Stimulated activated naive B cell treated with anti-CD40 and anti-IgM and Interleukin-4, amounts not matched to agents 10 μg/mL and 1 μg/mL and 100 μg/mL, for 72 hours (primary cell): ENCODE measurements around the gene GRK5.

ENCODE experiments used
- ATAC-seq, 2 donors: fragments of 150-1000 bp; cut with Tn5 transposase; replicated peaks; 2 replicates each; pipeline ENCODE4 v1.10.0; 2021; ENCODE audit warnings: moderate library complexity in 1 of 2
- DNase-seq: peaks from one replicate; pipeline ENCODE4 v3.0.0; 2021
- H3K27ac Mint-ChIP-seq: one replicate; pipeline ENCODE4 v1.8.0; 2022; ENCODE audit warnings: mild to moderate bottlenecking, mixed read lengths
- H3K27me3 Mint-ChIP-seq, 2 donors: one replicate each; pipeline ENCODE4 v1.8.0; 2022; ENCODE audit warnings: mixed read lengths in 2 of 2
- H3K36me3 Mint-ChIP-seq, 2 donors: one replicate each; pipeline ENCODE4 v1.8.0; 2022; ENCODE audit warnings: mixed read lengths in 2 of 2, mild to moderate bottlenecking in 1 of 2
- H3K4me1 Mint-ChIP-seq, 2 donors: one replicate each; pipeline ENCODE4 v1.8.0; 2022; ENCODE audit warnings: mixed read lengths in 2 of 2, mild to moderate bottlenecking in 1 of 2
- H3K4me3 Mint-ChIP-seq, 2 donors: one replicate each; pipeline ENCODE4 v1.8.0; 2022; ENCODE audit warnings: mild to moderate bottlenecking in 2 of 2, mixed read lengths in 2 of 2, moderate library complexity in 1 of 2
- H3K9me3 Mint-ChIP-seq, 2 donors: one replicate each; pipeline ENCODE4 v1.8.0; 2022; ENCODE audit warnings: mixed read lengths in 2 of 2, mild to moderate bottlenecking in 1 of 2

Gene GRK5

GRCh38 chr10:119330342-119330741 is 123.0 kb downstream of the GRK5 start:
- ATAC-seq (no peak), DNase-seq (no peak)
- Mint-ChIP-seq H3K27me3 (no peaks in the 10 kb centered on the region), H3K4me3 (no peak overlapping the region), H3K27ac (no peak overlapping the region), H3K9me3 (no peaks in the 10 kb centered on the region), H3K4me1 (peaks cover 37 to 50% of the 10 kb centered on the region in 2 donors), H3K36me3 (peaks cover 24 to 47% of the 10 kb centered on the region in 2 donors)

- no peaks in the 10 kb centered on the region for H3K9me3 Mint-ChIP-seq
- no peak for ATAC-seq
- peaks cover 34 to 43% of the 10 kb centered on the region in 2 donors for H3K4me1 Mint-ChIP-seq
- H3K27me3 Mint-ChIP-seq: no peaks in the 10 kb centered on the region
- no peak for DNase-seq
- no peak overlapping the region for H3K4me3 Mint-ChIP-seq
- no peak overlapping the region for H3K27ac Mint-ChIP-seq
- peaks cover 24 to 45% of the 10 kb centered on the region in 2 donors for H3K36me3 Mint-ChIP-seq
Observed at GRCh38 chr10:119331061-119331460, 123.7 kb downstream of the GRK5 start.

GRCh38 chr10:119333146-119333792 is 125.9 kb downstream of the GRK5 start:
- H3K4me3 Mint-ChIP-seq: no peak overlapping the region
- H3K27ac Mint-ChIP-seq: peak overlapping the region; percentile 74
- H3K27me3 Mint-ChIP-seq: no peaks in the 10 kb centered on the region
- H3K36me3 Mint-ChIP-seq: peaks cover 27 to 37% of the 10 kb centered on the region in 2 donors
- ATAC-seq: peak; percentile 53 to 57
- H3K4me1 Mint-ChIP-seq: peaks cover 23 to 25% of the 10 kb centered on the region in 2 donors
- no peak for DNase-seq
- H3K9me3 Mint-ChIP-seq: no peaks in the 10 kb centered on the region

GRCh38 chr10:119335671-119336353 is 128.4 kb downstream of the GRK5 start:
- H3K36me3 Mint-ChIP-seq: peaks cover 24 to 35% of the 10 kb centered on the region in 2 donors
- no peaks in the 10 kb centered on the region for H3K9me3 Mint-ChIP-seq
- ATAC-seq (no peak), DNase-seq (no peak)
- no peaks in the 10 kb centered on the region for H3K27me3 Mint-ChIP-seq
- peaks cover 20 to 23% of the 10 kb centered on the region in 2 donors for H3K4me1 Mint-ChIP-seq
- H3K27ac Mint-ChIP-seq: no peak overlapping the region
- no peak overlapping the region for H3K4me3 Mint-ChIP-seq

- Mint-ChIP-seq H3K36me3 (peaks cover 30 to 39% of the 10 kb centered on the region in 2 donors), H3K9me3 (no peaks in the 10 kb centered on the region), H3K4me3 (no peak overlapping the region), H3K27ac (peak overlapping the region; percentile 20), H3K4me1 (peaks cover 28 to 31% of the 10 kb centered on the region in 2 donors), H3K27me3 (no peaks in the 10 kb centered on the region)
- DNase-seq (no peak), ATAC-seq (no peak)
Observed at GRCh38 chr10:119336599-119336998, 129.2 kb downstream of the GRK5 start.

- Mint-ChIP-seq H3K27me3 (no peaks in the 10 kb centered on the region), H3K4me1 (peaks cover 32 to 33% of the 10 kb centered on the region in 2 donors), H3K9me3 (no peaks in the 10 kb centered on the region)
Observed at GRCh38 chr10:119337223-119337622, 129.9 kb downstream of the GRK5 start.

GRCh38 chr10:119337796-119338432 is 130.5 kb downstream of the GRK5 start:
- ATAC-seq: no peak
- Mint-ChIP-seq H3K4me1 (peaks cover 32% of the 10 kb centered on the region in 2 donors), H3K36me3 (peaks cover 32 to 40% of the 10 kb centered on the region in 2 donors), H3K4me3 (no peak overlapping the region), H3K27ac (peak overlapping the region; percentile 20), H3K9me3 (no peaks in the 10 kb centered on the region), H3K27me3 (no peaks in the 10 kb centered on the region)
- DNase-seq: no peak

More at GRCh38 chr10:119337223-119337622, 129.9 kb downstream of the GRK5 start:
- DNase-seq (no peak), ATAC-seq (no peak)
- Mint-ChIP-seq H3K36me3 (peaks cover 30 to 39% of the 10 kb centered on the region in 2 donors), H3K4me3 (no peak overlapping the region), H3K27ac (no peak overlapping the region)

- DNase-seq (no peak), ATAC-seq (no peak)
- Mint-ChIP-seq H3K27ac (no peak overlapping the region), H3K36me3 (peaks cover 27 to 37% of the 10 kb centered on the region in 2 donors), H3K4me1 (peaks cover 31 to 33% of the 10 kb centered on the region in 2 donors), H3K4me3 (no peak overlapping the region), H3K27me3 (no peaks in the 10 kb centered on the region), H3K9me3 (no peaks in the 10 kb centered on the region)
Observed at GRCh38 chr10:119339109-119339508, 131.7 kb downstream of the GRK5 start.

GRCh38 chr10:119340893-119341458 is 133.6 kb downstream of the GRK5 start:
- no peak overlapping the region for H3K27ac Mint-ChIP-seq
- H3K4me1 Mint-ChIP-seq: peaks cover 40 to 50% of the 10 kb centered on the region in 2 donors
- H3K9me3 Mint-ChIP-seq: no peaks in the 10 kb centered on the region
- no peak overlapping the region for H3K4me3 Mint-ChIP-seq
- no peaks in the 10 kb centered on the region for H3K27me3 Mint-ChIP-seq
- DNase-seq (no peak), ATAC-seq (no peak)
- peaks cover 29 to 38% of the 10 kb centered on the region in 2 donors for H3K36me3 Mint-ChIP-seq

GRCh38 chr10:119341459-119342301 is 134.3 kb downstream of the GRK5 start:
- peak; percentile 15 for DNase-seq
- no peak overlapping the region for H3K4me3 Mint-ChIP-seq
- H3K36me3 Mint-ChIP-seq: peaks cover 23 to 33% of the 10 kb centered on the region in 2 donors
- H3K4me1 Mint-ChIP-seq: peaks cover 39 to 52% of the 10 kb centered on the region in 2 donors
- peak; percentile 84 to 94 for ATAC-seq
- no peaks in the 10 kb centered on the region for H3K27me3 Mint-ChIP-seq
- H3K27ac Mint-ChIP-seq: peak overlapping the region; percentile 37
- H3K9me3 Mint-ChIP-seq: no peaks in the 10 kb centered on the region

- H3K4me1 Mint-ChIP-seq: peaks cover 42 to 52% of the 10 kb centered on the region in 2 donors
- no peak overlapping the region for H3K27ac Mint-ChIP-seq
Observed at GRCh38 chr10:119342335-119342734, 135.0 kb downstream of the GRK5 start.

GRCh38 chr10:119343011-119343601 is 135.7 kb downstream of the GRK5 start:
- H3K27ac Mint-ChIP-seq: no peak overlapping the region
- peaks cover 22 to 42% of the 10 kb centered on the region in 2 donors for H3K36me3 Mint-ChIP-seq
- no peaks in the 10 kb centered on the region for H3K9me3 Mint-ChIP-seq
- H3K27me3 Mint-ChIP-seq: no peaks in the 10 kb centered on the region
- no peak overlapping the region for H3K4me3 Mint-ChIP-seq
- H3K4me1 Mint-ChIP-seq: peaks cover 44 to 57% of the 10 kb centered on the region in 2 donors
- no peak for DNase-seq
- ATAC-seq: no peak

More at GRCh38 chr10:119342335-119342734, 135.0 kb downstream of the GRK5 start:
- H3K4me3 Mint-ChIP-seq: no peak overlapping the region
- H3K9me3 Mint-ChIP-seq: no peaks in the 10 kb centered on the region
- H3K27me3 Mint-ChIP-seq: no peaks in the 10 kb centered on the region
- DNase-seq: no peak
- peaks cover 20 to 36% of the 10 kb centered on the region in 2 donors for H3K36me3 Mint-ChIP-seq
- no peak for ATAC-seq

- H3K4me3 Mint-ChIP-seq: no peak overlapping the region
- no peak for DNase-seq
- H3K4me1 Mint-ChIP-seq: peaks cover 41 to 61% of the 10 kb centered on the region in 2 donors
- H3K36me3 Mint-ChIP-seq: peaks cover 31 to 48% of the 10 kb centered on the region in 2 donors
- H3K27ac Mint-ChIP-seq: no peak overlapping the region
- H3K27me3 Mint-ChIP-seq: no peaks in the 10 kb centered on the region
- H3K9me3 Mint-ChIP-seq: no peaks in the 10 kb centered on the region
- ATAC-seq: no peak
Observed at GRCh38 chr10:119344381-119344780, 137.0 kb downstream of the GRK5 start.
